ENCODE data around the gene GPR84.

- TF ChIP-seq CTCF (IDR thresholded peaks at IDR 0.05) = no peak
- no peak for TF ChIP-seq POLR2AphosphoS5 (IDR thresholded peaks at IDR 0.05)
- no peak for TF ChIP-seq POLR2A (IDR thresholded peaks at IDR 0.05)
- TF ChIP-seq EP300 (IDR thresholded peaks at IDR 0.05) = no peak
Measured at GRCh38 chr12:54351341-54351740, 12.9 kb downstream of the GPR84 start.
